ENCODE data around the gene AFF2.

Gene AFF2

DNA sequence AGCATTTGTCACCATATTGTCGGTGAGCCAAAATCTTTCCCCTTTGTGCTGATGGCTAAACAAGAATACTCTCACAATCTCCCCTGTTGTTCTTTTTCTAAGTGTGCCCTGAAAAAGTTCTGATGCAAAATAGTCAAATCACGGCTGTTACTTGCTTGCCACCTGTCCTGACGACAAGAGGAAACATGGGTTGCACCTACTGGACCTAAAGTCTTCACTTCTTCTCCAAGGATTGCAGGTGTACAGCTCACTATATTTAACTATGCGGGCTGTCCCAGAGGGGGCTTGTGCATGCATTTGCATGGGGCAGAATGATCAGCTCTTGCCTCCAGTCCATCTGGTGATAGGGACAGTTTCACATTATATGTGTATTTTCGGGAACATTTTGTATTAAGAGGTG lies 21.6 kb downstream of the AFF2 start:
- in situ Hi-C loops (cut with HindIII; ENCODE audit: low pct_ligation_motif_present, low sequenced_read_pairs), result no loop called here
- no peaks in the 10 kb centered on the region for H3K27me3 ChIP-seq (replicated peaks)

DNA sequence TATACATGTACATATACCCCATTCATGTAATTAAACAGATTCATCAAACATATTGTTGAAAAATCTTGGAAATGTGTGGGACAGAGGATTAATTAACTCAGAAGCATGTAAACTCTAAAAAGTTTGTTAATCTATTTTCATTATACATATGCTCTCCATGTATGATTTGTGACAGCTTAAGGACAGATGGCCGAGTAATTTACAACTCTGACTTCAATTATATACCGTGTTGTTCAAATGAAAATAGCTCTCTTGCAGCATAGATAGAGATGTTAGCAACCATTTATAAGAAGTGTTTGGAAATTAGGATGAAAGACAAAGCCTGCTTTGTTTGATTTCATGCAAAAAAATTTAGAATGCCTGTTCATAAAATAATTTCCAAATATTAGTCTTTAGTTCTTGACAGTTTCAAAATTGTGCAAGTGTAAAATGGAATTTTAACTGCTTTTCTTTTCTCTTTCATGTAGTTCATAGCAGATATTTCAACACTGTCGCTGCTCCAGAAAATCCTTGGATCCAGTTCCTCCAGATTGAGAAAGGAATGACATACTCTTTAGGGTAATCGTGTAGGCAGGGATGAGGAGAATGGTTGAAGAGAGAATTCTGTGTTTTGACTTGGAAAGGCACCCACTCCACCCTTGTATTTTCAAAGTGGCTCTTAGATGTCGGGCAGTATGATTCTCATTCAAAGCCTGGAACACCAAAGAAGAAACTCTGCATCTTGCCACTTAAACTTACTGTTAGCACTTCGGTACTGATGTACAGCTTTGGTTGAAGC lies 23.1 kb downstream of the AFF2 start:
- no peak overlapping the region for H3K27ac ChIP-seq
- in situ Hi-C loops (cut with HindIII; ENCODE audit: low pct_ligation_motif_present, low sequenced_read_pairs), result no loop called here
- no peak for DNase-seq
- H3K27me3 ChIP-seq (replicated peaks), result no peaks in the 10 kb centered on the region
- H3K36me3 ChIP-seq (replicated peaks), result no peaks in the 10 kb centered on the region
- no peak overlapping the region for H3K4me3 ChIP-seq (ENCODE audit: low read depth, low read length)
- TF ChIP-seq, protein P1, sequence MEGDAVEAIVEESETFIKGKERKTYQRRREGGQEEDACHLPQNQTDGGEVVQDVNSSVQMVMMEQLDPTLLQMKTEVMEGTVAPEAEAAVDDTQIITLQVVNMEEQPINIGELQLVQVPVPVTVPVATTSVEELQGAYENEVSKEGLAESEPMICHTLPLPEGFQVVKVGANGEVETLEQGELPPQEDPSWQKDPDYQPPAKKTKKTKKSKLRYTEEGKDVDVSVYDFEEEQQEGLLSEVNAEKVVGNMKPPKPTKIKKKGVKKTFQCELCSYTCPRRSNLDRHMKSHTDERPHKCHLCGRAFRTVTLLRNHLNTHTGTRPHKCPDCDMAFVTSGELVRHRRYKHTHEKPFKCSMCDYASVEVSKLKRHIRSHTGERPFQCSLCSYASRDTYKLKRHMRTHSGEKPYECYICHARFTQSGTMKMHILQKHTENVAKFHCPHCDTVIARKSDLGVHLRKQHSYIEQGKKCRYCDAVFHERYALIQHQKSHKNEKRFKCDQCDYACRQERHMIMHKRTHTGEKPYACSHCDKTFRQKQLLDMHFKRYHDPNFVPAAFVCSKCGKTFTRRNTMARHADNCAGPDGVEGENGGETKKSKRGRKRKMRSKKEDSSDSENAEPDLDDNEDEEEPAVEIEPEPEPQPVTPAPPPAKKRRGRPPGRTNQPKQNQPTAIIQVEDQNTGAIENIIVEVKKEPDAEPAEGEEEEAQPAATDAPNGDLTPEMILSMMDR (IDR thresholded peaks at IDR 0.05; ENCODE audit: low read depth, low read length, missing control alignments), result no peak

More for the DNA sequence above, 21.6 kb downstream of the AFF2 start:
- Histone ChIP-seq H3K36me3 (replicated peaks) (no peaks in the 10 kb centered on the region), H3K4me3 (ENCODE audit: low read depth, low read length) (no peak overlapping the region), H3K27ac (no peak overlapping the region)
- no peak for DNase-seq
- TF ChIP-seq, protein P1 (IDR thresholded peaks at IDR 0.05; ENCODE audit: low read depth, low read length, missing control alignments), result no peak

DNA sequence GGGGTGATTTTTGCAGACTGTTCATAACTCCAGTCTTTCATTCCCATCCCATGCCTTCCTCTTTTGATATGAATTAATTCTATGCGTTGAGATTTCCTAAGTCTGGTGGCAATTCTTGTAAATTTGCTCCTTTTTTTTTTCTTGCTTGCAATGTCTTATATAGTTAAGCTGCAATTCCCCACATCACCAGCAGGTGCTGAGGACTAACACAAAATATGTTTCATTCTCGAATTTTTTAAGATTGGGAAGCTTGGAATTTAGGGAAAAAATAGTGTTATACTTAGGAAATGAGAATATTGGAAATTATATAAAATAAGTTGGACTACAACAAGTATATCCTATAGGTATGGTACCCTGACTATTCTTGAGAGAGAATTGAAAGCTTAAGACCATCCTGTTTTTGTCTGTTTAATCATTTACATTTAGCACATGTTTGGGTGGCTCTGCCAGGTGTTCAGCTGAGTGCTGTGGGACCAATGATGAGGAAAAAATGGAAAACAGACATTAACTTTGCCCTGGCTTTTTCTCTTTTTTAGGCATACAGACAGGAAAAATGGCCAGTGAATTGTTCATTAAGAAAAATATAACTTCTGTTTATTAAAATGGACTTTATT lies 30.2 kb downstream of the AFF2 start:
- no peaks in the 10 kb centered on the region for H3K27me3 ChIP-seq (replicated peaks)
- peak; percentile 18 for DNase-seq
- in situ Hi-C loops (cut with HindIII; ENCODE audit: low pct_ligation_motif_present, low sequenced_read_pairs), result no loop called here

DNA sequence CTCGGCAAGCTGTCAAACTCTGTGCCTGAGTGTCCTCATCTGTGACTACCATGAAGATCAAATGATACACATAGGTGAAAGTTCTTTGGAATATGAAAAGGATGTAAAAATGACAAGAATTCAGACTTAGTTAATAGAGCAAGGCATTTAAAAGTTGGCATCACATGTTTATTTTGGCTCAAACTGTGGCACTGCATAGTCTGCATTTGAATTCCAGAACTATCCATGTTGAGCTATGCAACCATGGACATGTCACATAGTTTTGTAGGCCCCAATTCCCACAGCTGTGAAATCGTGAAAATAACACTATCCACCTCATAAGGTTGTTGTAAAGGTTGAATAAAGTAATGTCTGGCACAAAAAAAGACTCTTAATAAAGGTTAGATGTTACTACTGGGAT lies 33.9 kb downstream of the AFF2 start:
- in situ Hi-C loops (cut with HindIII; ENCODE audit: low pct_ligation_motif_present, low sequenced_read_pairs), result no loop called here

More for the DNA sequence above, 30.2 kb downstream of the AFF2 start:
- H3K27ac ChIP-seq, result no peak overlapping the region
- TF ChIP-seq, protein P1 (IDR thresholded peaks at IDR 0.05; ENCODE audit: low read depth, low read length, missing control alignments), result peak; percentile 64
- no peak overlapping the region for H3K4me3 ChIP-seq (ENCODE audit: low read depth, low read length)
- H3K36me3 ChIP-seq (replicated peaks), result no peaks in the 10 kb centered on the region

DNA sequence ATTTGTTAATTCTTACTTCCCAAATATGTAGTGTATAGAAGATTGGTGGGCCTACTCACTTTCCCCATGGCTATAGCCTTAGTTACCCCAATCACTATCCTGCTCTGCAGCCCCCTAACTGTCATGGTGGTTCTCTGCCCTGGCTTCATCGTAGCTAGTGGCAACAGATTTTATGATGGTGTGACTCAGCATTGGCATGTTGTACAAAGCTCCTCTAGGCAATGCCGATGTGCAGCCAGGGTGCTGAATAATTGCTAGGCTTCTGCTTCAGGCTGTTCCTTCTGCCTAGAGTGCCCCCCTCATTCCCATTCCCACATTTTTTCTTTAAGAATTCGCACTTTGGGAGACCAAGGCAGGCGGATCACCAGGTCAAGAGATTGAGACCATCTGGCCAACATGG lies 35.2 kb downstream of the AFF2 start:
- in situ Hi-C loops (cut with HindIII; ENCODE audit: low pct_ligation_motif_present, low sequenced_read_pairs), result no loop called here
- DNase-seq, result no peak
- Histone ChIP-seq H3K27ac (no peak overlapping the region), H3K36me3 (replicated peaks) (no peaks in the 10 kb centered on the region), H3K27me3 (replicated peaks) (no peaks in the 10 kb centered on the region), H3K4me3 (ENCODE audit: low read depth, low read length) (no peak overlapping the region)
- TF ChIP-seq, protein P1 (IDR thresholded peaks at IDR 0.05; ENCODE audit: low read depth, low read length, missing control alignments), result no peak

More for the DNA sequence above, 33.9 kb downstream of the AFF2 start:
- H3K27ac ChIP-seq, result no peak overlapping the region
- H3K27me3 ChIP-seq (replicated peaks), result no peaks in the 10 kb centered on the region
- TF ChIP-seq, protein P1 (IDR thresholded peaks at IDR 0.05; ENCODE audit: low read depth, low read length, missing control alignments), result no peak
- H3K4me3 ChIP-seq (ENCODE audit: low read depth, low read length), result no peak overlapping the region
- DNase-seq, result no peak
- no peaks in the 10 kb centered on the region for H3K36me3 ChIP-seq (replicated peaks)
